Osteocyte (in vitro differentiated cells): ENCODE data around the gene PIGK. TPM values are rescaled to one million over a fixed set of nuclear protein-coding genes. Genes with fewer than 3 reads are reported as not detected.

ENCODE experiments used
- DNase-seq: peaks from one replicate; pipeline ENCODE4 v3.0.0; 2021; ENCODE audit warnings: mixed read lengths; ENCODE audit not compliant: unreplicated experiment; ENCODE audit errors: extremely low spot score
- H3K27ac Mint-ChIP-seq: one replicate; pipeline ENCODE4 v1.8.0; 2021; ENCODE audit warnings: mild to moderate bottlenecking, mixed read lengths; ENCODE audit not compliant: unreplicated experiment
- H3K27me3 Mint-ChIP-seq: one replicate; pipeline ENCODE4 v1.8.0; 2021; ENCODE audit warnings: mixed read lengths; ENCODE audit not compliant: unreplicated experiment
- H3K36me3 Mint-ChIP-seq: one replicate; pipeline ENCODE4 v1.8.0; 2021; ENCODE audit warnings: mixed read lengths; ENCODE audit not compliant: unreplicated experiment
- H3K4me1 Mint-ChIP-seq: one replicate; pipeline ENCODE4 v1.8.0; 2021; ENCODE audit warnings: mixed read lengths; ENCODE audit not compliant: unreplicated experiment
- H3K4me3 Mint-ChIP-seq: one replicate; pipeline ENCODE4 v1.8.0; 2021; ENCODE audit warnings: mild to moderate bottlenecking, moderate library complexity, mixed read lengths; ENCODE audit not compliant: unreplicated experiment
- H3K9me3 Mint-ChIP-seq: one replicate; pipeline ENCODE4 v1.8.0; 2021; ENCODE audit warnings: mixed read lengths; ENCODE audit not compliant: unreplicated experiment
- CTCF ChIP-seq: fragments of 200-600 bp; sonication (generic); IDR thresholded peaks from 2 replicates; pipeline ENCODE4 v1.5.0; 2021; ENCODE audit warnings: antibody characterized with exemption, mild to moderate bottlenecking, moderate library complexity
- total RNA-seq: library from RNA; stranded (reverse); gene quantifications from 2 replicates; pipeline ENCODE4 v1.2.1, GENCODE V29; 2021

Gene PIGK
- total RNA-seq, 1 donor from 2014 or later = 53.8 TPM

GRCh38 chr1:77051425-77051824 is 167.8 kb downstream of the PIGK start:
- H3K36me3 Mint-ChIP-seq = no peaks in the 10 kb centered on the region

DNA sequence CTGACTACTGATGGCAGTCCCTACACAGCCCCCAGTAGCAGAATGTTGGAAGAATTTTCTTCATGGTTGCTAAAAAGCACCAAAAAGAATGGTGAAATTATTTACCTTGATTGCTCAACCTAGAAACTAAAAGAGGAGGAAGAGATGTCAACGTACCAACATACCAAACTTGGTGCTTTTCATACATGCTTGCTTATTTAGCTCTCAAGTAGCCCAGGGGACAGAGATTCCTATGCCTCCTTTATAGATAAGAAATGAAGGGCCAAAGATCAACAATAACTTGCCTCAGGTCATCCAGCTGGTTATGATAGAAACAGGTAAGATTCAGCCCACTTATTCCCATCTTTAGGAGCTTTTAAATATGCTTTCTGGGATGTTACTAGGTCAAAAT is 170.6 kb downstream of the PIGK start:
- no peak overlapping the region for H3K4me3 Mint-ChIP-seq
- no peaks in the 10 kb centered on the region for H3K27me3 Mint-ChIP-seq
- DNase-seq = no peak
- H3K9me3 Mint-ChIP-seq = no peaks in the 10 kb centered on the region
- H3K36me3 Mint-ChIP-seq = no peaks in the 10 kb centered on the region
- TF ChIP-seq CTCF = no peak
- no peak overlapping the region for H3K27ac Mint-ChIP-seq
- no peaks in the 10 kb centered on the region for H3K4me1 Mint-ChIP-seq

More at GRCh38 chr1:77051425-77051824, 167.8 kb downstream of the PIGK start:
- H3K9me3 Mint-ChIP-seq = peaks cover 4% of the 10 kb centered on the region
- DNase-seq = peak; percentile 17
- H3K4me3 Mint-ChIP-seq = no peak overlapping the region
- no peak for TF ChIP-seq CTCF
- no peaks in the 10 kb centered on the region for H3K27me3 Mint-ChIP-seq
- H3K27ac Mint-ChIP-seq = no peak overlapping the region
- H3K4me1 Mint-ChIP-seq = no peaks in the 10 kb centered on the region

DNA sequence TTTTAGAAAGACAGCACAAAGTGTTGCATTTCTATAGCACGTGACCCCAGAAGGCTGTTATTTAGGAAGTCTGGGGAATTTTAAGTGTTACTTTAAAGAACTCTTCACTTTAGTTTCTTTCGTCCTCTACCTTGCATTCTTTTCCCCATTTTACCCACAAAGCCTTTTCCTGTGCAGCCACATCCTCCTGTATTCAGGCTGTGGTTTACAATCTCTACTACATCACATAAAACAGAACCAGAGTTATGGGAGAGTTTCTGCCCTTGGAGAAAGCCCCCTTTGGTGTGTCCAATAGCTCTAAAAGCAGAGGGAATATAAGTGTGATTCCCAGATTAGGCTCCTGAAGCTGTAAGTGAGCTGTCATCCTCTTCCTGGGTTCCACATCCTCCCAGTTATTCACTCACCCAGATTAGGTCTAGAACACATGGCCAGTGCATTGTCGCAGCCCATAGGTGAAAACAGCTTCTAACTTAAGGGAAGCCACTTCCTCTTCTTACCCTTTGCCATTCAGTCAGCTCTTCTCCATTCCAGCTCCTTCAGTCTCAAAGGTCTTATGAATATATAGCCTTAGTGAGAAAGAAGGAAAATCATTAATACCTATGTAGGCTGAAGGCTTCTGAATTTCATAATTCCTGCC is 171.1 kb downstream of the PIGK start:
- Mint-ChIP-seq H3K27ac (no peak overlapping the region), H3K4me3 (no peak overlapping the region), H3K27me3 (no peaks in the 10 kb centered on the region), H3K9me3 (no peaks in the 10 kb centered on the region), H3K4me1 (no peaks in the 10 kb centered on the region), H3K36me3 (no peaks in the 10 kb centered on the region)
- DNase-seq = peak; percentile 13
- no peak for TF ChIP-seq CTCF

DNA sequence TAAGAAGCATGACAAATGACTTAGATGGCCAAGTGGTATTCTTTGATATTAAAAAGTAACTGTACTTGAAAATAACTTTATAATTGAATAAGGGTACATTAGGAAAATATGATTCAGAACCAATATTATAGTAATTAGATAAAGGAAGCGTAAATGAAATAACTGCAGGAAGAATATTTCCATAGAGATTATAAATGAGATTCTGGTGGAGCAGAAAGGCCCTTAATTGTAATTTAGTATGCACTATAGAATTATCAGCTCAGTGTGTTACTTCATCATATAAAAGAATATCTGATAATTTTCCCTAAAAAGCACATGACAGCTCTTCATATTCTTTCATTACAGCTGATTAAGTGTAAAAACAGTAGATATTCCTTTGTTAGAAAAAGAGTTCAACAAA is 171.7 kb downstream of the PIGK start:
- H3K27ac Mint-ChIP-seq = no peak overlapping the region
- no peaks in the 10 kb centered on the region for H3K36me3 Mint-ChIP-seq
- DNase-seq = no peak
- H3K27me3 Mint-ChIP-seq = no peaks in the 10 kb centered on the region
- H3K4me1 Mint-ChIP-seq = no peaks in the 10 kb centered on the region
- no peak for TF ChIP-seq CTCF
- H3K4me3 Mint-ChIP-seq = no peak overlapping the region
- no peaks in the 10 kb centered on the region for H3K9me3 Mint-ChIP-seq

- no peaks in the 10 kb centered on the region for H3K36me3 Mint-ChIP-seq
- H3K27ac Mint-ChIP-seq = no peak overlapping the region
- no peak for DNase-seq
- no peak for TF ChIP-seq CTCF
- H3K27me3 Mint-ChIP-seq = no peaks in the 10 kb centered on the region
- peaks cover 13% of the 10 kb centered on the region for H3K4me1 Mint-ChIP-seq
- H3K9me3 Mint-ChIP-seq = no peaks in the 10 kb centered on the region
- H3K4me3 Mint-ChIP-seq = no peak overlapping the region
Observed at GRCh38 chr1:77044133-77044849, 174.9 kb downstream of the PIGK start.
